Raji (cell line): ENCODE data around the gene ABCB11.

Experiments used
- POLR2A ChIP-seq: IDR thresholded peaks from 2 replicates; pipeline ENCODE4 v1.6.1; 2011; ENCODE audit warnings: low read depth, low read length, control low read depth; ENCODE audit not compliant: insufficient read depth

Gene ABCB11

GRCh38 chr2:168970711-168971233 lies 60.4 kb downstream of the ABCB11 start:
- no peak for TF ChIP-seq POLR2A

GRCh38 chr2:168969865-168970264 lies 61.3 kb downstream of the ABCB11 start:
- TF ChIP-seq POLR2A, result no peak

GRCh38 chr2:168968342-168968741 lies 62.8 kb downstream of the ABCB11 start:
- no peak for TF ChIP-seq POLR2A

GRCh38 chr2:168964251-168964807 lies 66.8 kb downstream of the ABCB11 start:
- TF ChIP-seq POLR2A, result no peak

- no peak for TF ChIP-seq POLR2A
Measured at GRCh38 chr2:168962636-168963035, 68.5 kb downstream of the ABCB11 start.

GRCh38 chr2:168961450-168962229 lies 69.5 kb downstream of the ABCB11 start:
- no peak for TF ChIP-seq POLR2A

GRCh38 chr2:168956392-168956791 lies 74.7 kb downstream of the ABCB11 start:
- TF ChIP-seq POLR2A, result no peak

- no peak for TF ChIP-seq POLR2A
Measured at GRCh38 chr2:168955321-168955720, 75.8 kb downstream of the ABCB11 start.

GRCh38 chr2:168954256-168954655 lies 76.9 kb downstream of the ABCB11 start:
- no peak for TF ChIP-seq POLR2A

GRCh38 chr2:168952424-168952823 lies 78.7 kb downstream of the ABCB11 start:
- no peak for TF ChIP-seq POLR2A

GRCh38 chr2:168951871-168952270 lies 79.3 kb downstream of the ABCB11 start:
- TF ChIP-seq POLR2A, result no peak

GRCh38 chr2:168949324-168949723 lies 81.8 kb downstream of the ABCB11 start:
- TF ChIP-seq POLR2A, result no peak

GRCh38 chr2:168948621-168949212 lies 82.4 kb downstream of the ABCB11 start:
- no peak for TF ChIP-seq POLR2A

GRCh38 chr2:168945508-168945907 lies 85.6 kb downstream of the ABCB11 start:
- TF ChIP-seq POLR2A, result no peak

GRCh38 chr2:168944065-168944464 lies 87.1 kb downstream of the ABCB11 start:
- TF ChIP-seq POLR2A, result no peak

GRCh38 chr2:168941297-168941696 lies 89.8 kb downstream of the ABCB11 start:
- TF ChIP-seq POLR2A, result no peak
